Panc1 (cell line): Measurements from ENCODE around the gene CNN2. TPM values are rescaled to one million over a fixed set of nuclear protein-coding genes. Genes with fewer than 3 reads are reported as not detected.
A peak's percentile ranks its signal among the peaks of the same experiment; 100 is the strongest.

Source experiments
- ATAC-seq: fragments of 200-7000 bp; cut with Tn5 transposase; 2 replicates; pipeline ENCODE4 v1.9.1; 2020; ENCODE audit warnings: mild to moderate bottlenecking, moderate library complexity
- BruUV-seq: library from RNA; stranded (reverse); fragments of 400-500 nt; replicated peaks from 2 replicates; lab custom pipeline; 2021; lab: Mats Ljungman, UMichigan
- CTCF ChIA-PET: fragments of 300-600 bp; sonication (Branson Sonifier 250); formaldehyde crosslinking; loops from one replicate; lab custom pipeline; 2022; ENCODE audit warnings: antibody characterized with exemption; lab: Charles Lee
- POLR2A ChIA-PET: fragments of 300-600 bp; sonication (Branson Sonifier 250); formaldehyde crosslinking; loops from one replicate; lab custom pipeline; 2022; ENCODE audit warnings: antibody characterized with exemption; lab: Charles Lee
- DNase-seq: peaks from one replicate; pipeline ENCODE4 v3.0.0-alpha.2; 2010; ENCODE audit warnings: low read depth, low spot score
- H3K27ac ChIP-seq: 2 replicates; pipeline ENCODE4 v1.5.1; 2011; ENCODE audit warnings: mild to moderate bottlenecking, low read length, inconsistent platforms
- H3K27me3 ChIP-seq: fragments of 200-500 bp; sonication (Bioruptor generic); 2 replicates; pipeline ENCODE4 v1.6.0; 2014; ENCODE audit warnings: low read length, inconsistent platforms; ENCODE audit not compliant: control insufficient read depth, insufficient read depth
- H3K36me3 ChIP-seq: fragments of 200-500 bp; sonication (Bioruptor generic); 2 replicates; pipeline ENCODE4 v1.5.1; 2014; ENCODE audit warnings: inconsistent platforms, mild to moderate bottlenecking, low read length, moderate library complexity; ENCODE audit not compliant: control insufficient read depth, insufficient read depth
- H3K4me1 ChIP-seq: 2 replicates; pipeline ENCODE4 v1.5.1; 2011; ENCODE audit warnings: inconsistent platforms, mild to moderate bottlenecking, low read length, moderate library complexity; ENCODE audit not compliant: control insufficient read depth, insufficient read depth
- H3K4me3 ChIP-seq, 2 experiments: 2 replicates each; pipeline ENCODE4 v1.5.1; 2011 to 2012; ENCODE audit warnings: low read depth in 2 of 2, low read length in 2 of 2, mild to moderate bottlenecking in 2 of 2, inconsistent platforms in 1 of 2, moderate library complexity in 1 of 2
- H3K9me3 ChIP-seq: fragments of 200-500 bp; sonication (Bioruptor generic); 2 replicates; pipeline ENCODE4 v1.5.1; 2014; ENCODE audit warnings: low read depth, mild to moderate bottlenecking, inconsistent platforms, low read length, moderate library complexity; ENCODE audit not compliant: control insufficient read depth, insufficient read depth
- POLR2AphosphoS5 ChIP-seq: IDR thresholded peaks from 2 replicates; pipeline ENCODE4 v1.6.1; 2012; ENCODE audit warnings: mild to moderate bottlenecking, low read depth, low read length, moderate library complexity
- SIN3A ChIP-seq: IDR thresholded peaks from 2 replicates; pipeline ENCODE4 v1.6.1; 2012; ENCODE audit warnings: low read depth, mild to moderate bottlenecking, low read length, moderate library complexity, borderline replicate concordance; ENCODE audit not compliant: insufficient read depth
- TCF7L2 ChIP-seq: IDR thresholded peaks from 2 replicates; pipeline ENCODE4 v1.6.1; 2011; ENCODE audit warnings: mild to moderate bottlenecking, low read depth, low read length, inconsistent platforms
- in situ Hi-C: cut with HindIII; loops from 2 replicates; pipeline ENCODE4 v1.10.0; 2016; ENCODE audit warnings: low sequenced_read_pairs, low pct_unique_long_range_greater_than_20kb
- intact Hi-C: fragments of 100-400 bp; cut with micrococcal nuclease; formaldehyde crosslinking; loops from one replicate; pipeline ENCODE4 v1.10.0; 2022; ENCODE audit not compliant: unreplicated experiment
- total RNA-seq: library from RNA; stranded (reverse); gene quantifications from one replicate; pipeline ENCODE4 v1.2.1, GENCODE V29; 2021; ENCODE audit not compliant: unreplicated experiment
- TF ChIP-seq, protein P1 (sequence below), 2 experiments: IDR thresholded peaks; 2 replicates each; pipeline ENCODE4 v1.6.1; 2011 to 2012; ENCODE audit warnings: low read depth in 2 of 2, control low read depth in 1 of 2, low read length in 1 of 2, mild to moderate bottlenecking in 1 of 2, moderate library complexity in 1 of 2; ENCODE audit not compliant: insufficient read depth in 1 of 2
- TF ChIP-seq, protein P2 (sequence below): fragments of 450-650 bp; IDR thresholded peaks from 2 replicates; pipeline ENCODE4 v1.5.1; 2017; ENCODE audit warnings: mild to moderate bottlenecking

Gene CNN2
- total RNA-seq, 1 experiment from 2014 or later, result 203 TPM

DNA sequence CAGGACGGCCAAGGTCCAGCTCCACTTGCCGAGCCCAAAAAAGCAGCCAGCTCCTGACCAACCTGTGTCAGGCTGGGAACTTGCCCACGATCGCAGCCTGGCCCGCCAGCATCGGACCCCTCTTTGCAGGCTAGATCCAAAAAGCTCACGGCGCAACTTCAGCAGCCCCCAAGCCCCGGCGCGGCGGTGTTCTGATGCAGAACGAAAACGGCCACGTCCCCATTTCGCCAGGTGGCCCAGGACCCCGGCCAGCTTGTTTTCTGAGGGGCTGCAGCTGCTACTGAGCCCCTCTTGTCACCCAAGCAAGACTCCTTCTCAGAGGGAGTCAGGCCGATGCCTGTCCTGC, 6.8 kb upstream of the CNN2 start:
- Histone ChIP-seq H3K36me3 (no peaks in the 10 kb centered on the region; the same call in 1 of the 2 replicates), H3K9me3 (no peaks in the 10 kb centered on the region), H3K4me1 (peaks cover 20% of the 10 kb centered on the region), H3K27me3 (no peaks in the 10 kb centered on the region), H3K27ac (peak overlapping the region; percentile 84), H3K4me3 (peak overlapping the region; percentile 55 to 75)
- ChIA-PET POLR2A (interaction anchor here (0.7 to 1.0 kb wide), 3 partner anchors 35 to 221 kb away, joined by 3 to 7 read pairs (median 3); no protein-coding TSS in a partner anchor), CTCF (interaction anchor here (0.6 to 0.7 kb wide), 2 partner anchors 14 to 86 kb away, joined by 3 read pairs; no protein-coding TSS in a partner anchor)
- no peak for TF ChIP-seq TCF7L2
- TF ChIP-seq POLR2AphosphoS5, result no peak
- TF ChIP-seq, protein P1, sequence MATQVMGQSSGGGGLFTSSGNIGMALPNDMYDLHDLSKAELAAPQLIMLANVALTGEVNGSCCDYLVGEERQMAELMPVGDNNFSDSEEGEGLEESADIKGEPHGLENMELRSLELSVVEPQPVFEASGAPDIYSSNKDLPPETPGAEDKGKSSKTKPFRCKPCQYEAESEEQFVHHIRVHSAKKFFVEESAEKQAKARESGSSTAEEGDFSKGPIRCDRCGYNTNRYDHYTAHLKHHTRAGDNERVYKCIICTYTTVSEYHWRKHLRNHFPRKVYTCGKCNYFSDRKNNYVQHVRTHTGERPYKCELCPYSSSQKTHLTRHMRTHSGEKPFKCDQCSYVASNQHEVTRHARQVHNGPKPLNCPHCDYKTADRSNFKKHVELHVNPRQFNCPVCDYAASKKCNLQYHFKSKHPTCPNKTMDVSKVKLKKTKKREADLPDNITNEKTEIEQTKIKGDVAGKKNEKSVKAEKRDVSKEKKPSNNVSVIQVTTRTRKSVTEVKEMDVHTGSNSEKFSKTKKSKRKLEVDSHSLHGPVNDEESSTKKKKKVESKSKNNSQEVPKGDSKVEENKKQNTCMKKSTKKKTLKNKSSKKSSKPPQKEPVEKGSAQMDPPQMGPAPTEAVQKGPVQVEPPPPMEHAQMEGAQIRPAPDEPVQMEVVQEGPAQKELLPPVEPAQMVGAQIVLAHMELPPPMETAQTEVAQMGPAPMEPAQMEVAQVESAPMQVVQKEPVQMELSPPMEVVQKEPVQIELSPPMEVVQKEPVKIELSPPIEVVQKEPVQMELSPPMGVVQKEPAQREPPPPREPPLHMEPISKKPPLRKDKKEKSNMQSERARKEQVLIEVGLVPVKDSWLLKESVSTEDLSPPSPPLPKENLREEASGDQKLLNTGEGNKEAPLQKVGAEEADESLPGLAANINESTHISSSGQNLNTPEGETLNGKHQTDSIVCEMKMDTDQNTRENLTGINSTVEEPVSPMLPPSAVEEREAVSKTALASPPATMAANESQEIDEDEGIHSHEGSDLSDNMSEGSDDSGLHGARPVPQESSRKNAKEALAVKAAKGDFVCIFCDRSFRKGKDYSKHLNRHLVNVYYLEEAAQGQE (IDR thresholded peaks at IDR 0.05; ENCODE audit: insufficient read depth in 1 of 2, low read depth in 2 of 2, low read length in 1 of 2), result no peak
- TF ChIP-seq, protein P2, sequence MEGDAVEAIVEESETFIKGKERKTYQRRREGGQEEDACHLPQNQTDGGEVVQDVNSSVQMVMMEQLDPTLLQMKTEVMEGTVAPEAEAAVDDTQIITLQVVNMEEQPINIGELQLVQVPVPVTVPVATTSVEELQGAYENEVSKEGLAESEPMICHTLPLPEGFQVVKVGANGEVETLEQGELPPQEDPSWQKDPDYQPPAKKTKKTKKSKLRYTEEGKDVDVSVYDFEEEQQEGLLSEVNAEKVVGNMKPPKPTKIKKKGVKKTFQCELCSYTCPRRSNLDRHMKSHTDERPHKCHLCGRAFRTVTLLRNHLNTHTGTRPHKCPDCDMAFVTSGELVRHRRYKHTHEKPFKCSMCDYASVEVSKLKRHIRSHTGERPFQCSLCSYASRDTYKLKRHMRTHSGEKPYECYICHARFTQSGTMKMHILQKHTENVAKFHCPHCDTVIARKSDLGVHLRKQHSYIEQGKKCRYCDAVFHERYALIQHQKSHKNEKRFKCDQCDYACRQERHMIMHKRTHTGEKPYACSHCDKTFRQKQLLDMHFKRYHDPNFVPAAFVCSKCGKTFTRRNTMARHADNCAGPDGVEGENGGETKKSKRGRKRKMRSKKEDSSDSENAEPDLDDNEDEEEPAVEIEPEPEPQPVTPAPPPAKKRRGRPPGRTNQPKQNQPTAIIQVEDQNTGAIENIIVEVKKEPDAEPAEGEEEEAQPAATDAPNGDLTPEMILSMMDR, result no peak
- no peak for TF ChIP-seq SIN3A
- in situ Hi-C loops (no loop called here), intact Hi-C loops (no loop called here)
- DNase-seq (no peak), ATAC-seq (no peak)
- no TSS peak for BruUV-seq

DNA sequence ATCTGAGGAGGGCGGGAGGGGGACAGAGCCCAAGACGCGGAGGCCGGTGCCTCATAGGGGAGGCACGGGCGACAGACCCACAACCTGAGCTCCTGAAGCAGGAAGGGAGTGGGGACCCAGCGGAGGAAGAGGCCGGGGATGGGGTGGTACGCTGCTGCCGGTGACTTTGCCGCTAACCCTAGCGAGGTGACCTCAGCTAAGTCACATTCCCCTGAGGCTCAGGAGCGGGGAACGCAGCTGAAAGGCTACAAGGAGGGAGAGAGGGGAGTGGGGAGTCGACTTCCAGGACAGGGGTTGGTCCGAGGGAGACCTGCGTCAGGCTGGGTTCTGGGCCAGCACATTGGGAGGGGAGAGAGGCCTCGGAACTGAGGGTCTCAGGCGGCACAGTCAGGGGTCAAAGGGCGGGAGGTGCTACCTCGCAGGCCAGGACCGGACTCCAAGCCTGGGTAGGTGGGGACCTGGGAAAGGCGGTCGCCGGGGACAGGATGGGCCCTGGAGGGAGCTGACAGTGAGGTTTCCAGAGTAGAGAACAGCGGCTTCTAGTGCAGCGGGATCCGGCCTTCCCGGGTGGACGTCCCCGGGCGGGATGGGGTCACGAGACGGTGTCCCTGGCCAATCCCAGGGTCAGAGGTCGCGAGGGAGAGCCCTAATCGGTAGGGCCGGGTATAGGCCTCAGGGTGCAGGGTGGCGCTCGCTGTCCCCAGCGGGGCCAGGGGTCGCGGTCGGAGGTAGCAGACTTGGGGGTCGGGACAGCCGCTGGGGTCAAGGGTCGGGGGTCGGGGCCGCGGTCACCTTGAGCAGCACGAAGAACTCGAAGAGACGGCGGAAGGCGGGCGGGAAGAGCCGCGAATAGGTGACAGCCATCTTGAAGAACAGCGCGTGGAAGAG, 6.2 kb upstream of the CNN2 start:
- in situ Hi-C loops (no loop called here), intact Hi-C loops (no loop called here)
- Histone ChIP-seq H3K4me1 (peaks cover 20% of the 10 kb centered on the region), H3K36me3 (no peaks in the 10 kb centered on the region; the same call in 1 of the 2 replicates), H3K27ac (peak overlapping the region; percentile 84), H3K9me3 (no peaks in the 10 kb centered on the region), H3K4me3 (peak overlapping the region; percentile 55 to 75), H3K27me3 (no peaks in the 10 kb centered on the region)
- ATAC-seq (no peak), DNase-seq (no peak)
- ChIA-PET POLR2A (interaction anchor here (1.0 kb wide), 1 partner anchor 35 kb away, joined by 3 read pairs; no protein-coding TSS in a partner anchor), CTCF (interaction anchor here (0.6 kb wide), 1 partner anchor 86 kb away, joined by 3 read pairs; no protein-coding TSS in a partner anchor)
- no TSS peak for BruUV-seq
- TF ChIP-seq, protein P1 (IDR thresholded peaks at IDR 0.05; ENCODE audit: insufficient read depth in 1 of 2, low read depth in 2 of 2, low read length in 1 of 2), result no peak
- TF ChIP-seq TCF7L2 (no peak), SIN3A (no peak), POLR2AphosphoS5 (no peak)
- TF ChIP-seq, protein P2, result no peak
